Measurements from ENCODE around the gene RASSF5. TPM values are rescaled to one million over a fixed set of nuclear protein-coding genes. Genes with fewer than 3 reads are reported as not detected.

Gene RASSF5
- total and polyA plus RNA-seq, 10 of the 15 experiments (the other 5 are each of a cell fraction or from before 2014, with no cell fraction given), result 14.0 to 89.6 (median 68.9) TPM

DNA sequence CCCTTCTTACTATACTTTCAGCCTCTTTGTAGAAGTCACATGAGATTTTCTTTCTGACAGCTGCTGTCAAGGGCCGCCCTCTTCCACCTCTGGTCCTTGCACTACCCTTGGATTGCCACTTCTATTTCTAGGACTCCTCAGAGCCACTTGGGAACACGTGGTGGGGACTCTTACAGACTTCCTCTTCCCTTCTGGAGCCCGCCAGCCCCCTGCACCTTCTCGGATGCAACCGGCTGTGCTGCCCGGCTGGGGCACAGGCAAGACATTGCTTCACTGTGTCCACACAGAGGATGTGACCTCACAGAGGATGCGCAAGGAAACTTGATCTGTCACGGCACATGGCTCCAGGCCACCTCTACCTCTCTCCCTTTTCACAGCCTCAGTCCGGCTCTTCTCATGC lies 39.4 kb upstream of the RASSF5 start:
- DNase-seq (ENCODE audit: low read depth, low spot score), result no peak
- H3K79me2 ChIP-seq (ENCODE audit: control insufficient read depth, insufficient read depth, low read length), result peaks cover 31% of the 10 kb centered on the region
- ChIA-PET SMC1A (ENCODE audit: uncharacterized antibody, unreplicated experiment) (interaction anchor here (0.9 to 7.0 kb wide), 4 partner anchors 11 to 196 kb away, joined by 3 to 70 read pairs (median 3); no protein-coding TSS in a partner anchor), RAD21 (ENCODE audit: unreplicated experiment) (interaction anchor here (1.3 to 3.3 kb wide), 2 partner anchors 11 to 87 kb away, joined by 3 to 22 read pairs; no protein-coding TSS in a partner anchor), POLR2A (interaction anchor here (0.8 kb wide), 1 partner anchor 27 kb away, joined by 3 read pairs; no protein-coding TSS in a partner anchor), CTCF (interaction anchor here (0.6 to 1.5 kb wide), 8 partner anchors 12 to 194 kb away, joined by 3 to 10 read pairs (median 3); no protein-coding TSS in a partner anchor)
- no peak overlapping the region for H3K4me3 ChIP-seq
- no peaks in the 10 kb centered on the region for H3K27me3 ChIP-seq (replicated peaks in 1 of 2; ENCODE audit: control insufficient read depth in 2 of 2, insufficient read depth in 2 of 2, low read length in 1 of 2)
- no peak overlapping the region for H3K9ac ChIP-seq (ENCODE audit: control insufficient read depth, insufficient read depth, low read length)
- no peak for TF ChIP-seq NBN (IDR thresholded peaks at IDR 0.05)
- no peak for TF ChIP-seq ZNF24 (IDR thresholded peaks at IDR 0.05)
- TF ChIP-seq, protein P1, sequence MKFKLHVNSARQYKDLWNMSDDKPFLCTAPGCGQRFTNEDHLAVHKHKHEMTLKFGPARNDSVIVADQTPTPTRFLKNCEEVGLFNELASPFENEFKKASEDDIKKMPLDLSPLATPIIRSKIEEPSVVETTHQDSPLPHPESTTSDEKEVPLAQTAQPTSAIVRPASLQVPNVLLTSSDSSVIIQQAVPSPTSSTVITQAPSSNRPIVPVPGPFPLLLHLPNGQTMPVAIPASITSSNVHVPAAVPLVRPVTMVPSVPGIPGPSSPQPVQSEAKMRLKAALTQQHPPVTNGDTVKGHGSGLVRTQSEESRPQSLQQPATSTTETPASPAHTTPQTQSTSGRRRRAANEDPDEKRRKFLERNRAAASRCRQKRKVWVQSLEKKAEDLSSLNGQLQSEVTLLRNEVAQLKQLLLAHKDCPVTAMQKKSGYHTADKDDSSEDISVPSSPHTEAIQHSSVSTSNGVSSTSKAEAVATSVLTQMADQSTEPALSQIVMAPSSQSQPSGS (IDR thresholded peaks at IDR 0.05; ENCODE audit: low read length), result no peak
- TF ChIP-seq, protein P2, sequence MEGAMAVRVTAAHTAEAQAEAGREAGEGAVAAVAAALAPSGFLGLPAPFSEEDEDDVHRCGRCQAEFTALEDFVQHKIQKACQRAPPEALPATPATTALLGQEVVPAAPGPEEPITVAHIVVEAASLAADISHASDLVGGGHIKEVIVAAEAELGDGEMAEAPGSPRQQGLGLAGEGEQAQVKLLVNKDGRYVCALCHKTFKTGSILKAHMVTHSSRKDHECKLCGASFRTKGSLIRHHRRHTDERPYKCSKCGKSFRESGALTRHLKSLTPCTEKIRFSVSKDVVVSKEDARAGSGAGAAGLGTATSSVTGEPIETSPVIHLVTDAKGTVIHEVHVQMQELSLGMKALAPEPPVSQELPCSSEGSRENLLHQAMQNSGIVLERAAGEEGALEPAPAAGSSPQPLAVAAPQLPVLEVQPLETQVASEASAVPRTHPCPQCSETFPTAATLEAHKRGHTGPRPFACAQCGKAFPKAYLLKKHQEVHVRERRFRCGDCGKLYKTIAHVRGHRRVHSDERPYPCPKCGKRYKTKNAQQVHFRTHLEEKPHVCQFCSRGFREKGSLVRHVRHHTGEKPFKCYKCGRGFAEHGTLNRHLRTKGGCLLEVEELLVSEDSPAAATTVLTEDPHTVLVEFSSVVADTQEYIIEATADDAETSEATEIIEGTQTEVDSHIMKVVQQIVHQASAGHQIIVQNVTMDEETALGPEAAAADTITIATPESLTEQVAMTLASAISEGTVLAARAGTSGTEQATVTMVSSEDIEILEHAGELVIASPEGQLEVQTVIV (IDR thresholded peaks at IDR 0.05; ENCODE audit: borderline replicate concordance, partially characterized antibody), result no peak
- peak; percentile 50; the same call in 1 of the 2 replicates for TF ChIP-seq CREM (IDR thresholded peaks at IDR 0.05; ENCODE audit: low read depth)
- 0 out of 2 replicates have a peak, but pooled peaks have one; percentile 33 for TF ChIP-seq EED (IDR thresholded peaks at IDR 0.05; ENCODE audit: low read depth)
- no peak for TF ChIP-seq TCF3 (IDR thresholded peaks at IDR 0.05; ENCODE audit: borderline replicate concordance, insufficient read depth, low read depth, low read length)
- no peak for TF ChIP-seq RAD51 (IDR thresholded peaks at IDR 0.05)
- H3K4me2 ChIP-seq (ENCODE audit: control insufficient read depth, insufficient read depth), result no peak overlapping the region
- FAIRE-seq, result no peak
- 64% methylated on average over 9 of the region's 9 CpGs for WGBS (ENCODE audit: insufficient coverage, insufficient replicate concordance, low lambda C conversion rate, missing lambda C conversion rate)
- peak overlapping the region; percentile 45 for H2AFZ ChIP-seq (ENCODE audit: control insufficient read depth, low read depth, low read length)
- no peak overlapping the region for H3K27ac ChIP-seq (ENCODE audit: control insufficient read depth, insufficient read depth)
- peaks cover 62% of the 10 kb centered on the region for H3K4me1 ChIP-seq (ENCODE audit: control insufficient read depth, insufficient read depth, low read length)
- H3K36me3 ChIP-seq (ENCODE audit: control insufficient read depth in 2 of 2, insufficient read depth in 2 of 2, low read length in 1 of 2), result peaks cover 0 to 2% of the 10 kb centered on the region in 2 experiments; a peak in 2 of 4 replicates
- H4K20me1 ChIP-seq (ENCODE audit: control insufficient read depth, insufficient read depth), result no peaks in the 10 kb centered on the region
- H3K9me3 ChIP-seq (replicated peaks; ENCODE audit: control insufficient read depth, insufficient read depth, low read length), result no peaks in the 10 kb centered on the region
- intact Hi-C loops (cut with micrococcal nuclease; ENCODE audit: unreplicated experiment), result no loop called here
- BruUV-seq (replicated peaks), result no TSS peak
- no peak for ATAC-seq
- in situ Hi-C loops (cut with MboI), result no loop called here
